Activated CD8-positive, alpha-beta memory T cell treated with anti-CD3 and anti-CD28 coated beads, Interleukin-2, amount 50 U/mL, for 1 hour (primary cell): ENCODE data around the gene PRKCG.
"Not testable (repeated sequence)": the region's sequence is repeated elsewhere in the genome, so short reads cannot be mapped to it uniquely, and the experiment has no call there.

Experiments
- DNase-seq: peaks from one replicate; pipeline ENCODE4 v3.0.0-alpha.2; 2020; ENCODE audit errors: extremely low read depth

Gene PRKCG

DNA sequence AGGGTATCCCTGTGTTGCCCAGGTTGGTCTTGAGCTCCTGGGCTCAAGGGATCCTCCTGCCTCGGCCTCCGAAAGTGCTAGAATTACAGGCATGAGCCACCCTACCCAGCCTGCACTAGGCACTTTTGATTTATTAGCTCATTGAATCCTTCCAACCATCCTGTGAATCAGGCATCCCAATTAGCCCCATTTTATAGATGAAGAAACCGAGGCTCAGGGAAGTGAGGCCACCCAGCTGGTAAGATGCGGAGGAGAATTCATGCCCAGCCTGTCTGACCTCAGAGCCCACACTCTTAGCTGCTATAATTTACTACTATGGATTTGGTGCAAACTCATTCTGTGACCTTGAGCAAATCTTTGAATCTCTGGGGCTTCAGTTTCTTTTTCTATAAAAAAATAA lies 62.9 kb downstream of the PRKCG start:
- DNase-seq: no peak

DNA sequence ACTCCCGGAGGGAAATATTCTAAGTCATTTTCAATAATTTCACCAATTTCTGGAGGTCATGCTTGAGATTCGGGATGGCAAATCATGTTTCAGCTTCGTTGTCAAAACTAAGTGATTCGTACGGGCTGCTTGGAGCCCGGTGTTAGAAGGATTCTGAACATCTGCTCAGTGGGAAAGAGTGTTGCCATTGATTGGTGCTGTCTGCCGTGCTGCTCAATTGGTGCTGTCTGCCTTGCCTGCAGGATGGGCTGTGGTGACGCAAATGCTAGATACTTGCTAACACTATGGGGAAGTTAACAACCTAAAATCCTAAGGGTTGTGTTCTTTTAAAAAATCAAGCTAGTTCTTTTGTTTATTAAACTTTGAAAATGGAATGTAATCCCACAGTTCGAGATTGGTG lies 63.4 kb downstream of the PRKCG start:
- DNase-seq: no peak

GRCh38 chr19:53945998-53946397 lies 64.0 kb downstream of the PRKCG start:
- DNase-seq: no peak

DNA sequence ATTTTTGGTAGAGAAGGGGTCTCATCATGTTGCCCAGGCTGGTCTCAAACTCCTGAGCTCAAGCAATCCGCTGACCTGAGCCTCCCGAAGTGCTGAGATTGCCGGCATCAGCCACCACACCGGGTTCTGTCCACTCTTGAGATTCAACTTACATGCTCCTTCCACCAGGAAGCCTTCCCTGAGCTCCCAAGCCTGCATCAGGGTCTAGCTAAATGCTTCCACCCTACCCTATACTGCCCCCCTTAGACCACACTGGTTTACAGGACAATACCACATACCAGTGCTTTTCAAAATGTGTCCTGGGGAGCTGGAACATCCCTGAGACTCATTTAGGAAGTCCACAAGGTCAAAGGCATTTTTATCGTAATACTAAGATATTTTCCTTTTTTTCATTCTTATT lies 65.6 kb downstream of the PRKCG start:
- no peak for DNase-seq

DNA sequence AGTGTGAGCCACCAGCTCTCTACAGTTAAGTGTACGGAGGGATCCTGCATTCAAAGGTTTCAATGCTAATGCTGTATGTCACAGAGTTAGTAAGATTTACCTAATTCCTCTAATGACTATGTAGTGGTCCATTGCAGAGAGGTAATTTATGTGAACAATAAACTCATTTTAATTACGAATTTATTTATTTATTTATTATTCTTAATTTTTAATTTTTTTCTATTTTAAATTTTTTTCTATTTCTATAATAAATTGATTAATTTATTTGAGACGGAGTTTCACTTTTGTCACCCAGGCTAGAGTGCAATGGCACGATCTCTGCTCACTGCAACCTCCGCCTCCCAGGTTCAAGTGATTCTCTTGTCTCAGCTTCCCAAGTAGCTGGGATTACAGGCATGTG lies 66.6 kb downstream of the PRKCG start:
- DNase-seq: not testable (repeated sequence)

DNA sequence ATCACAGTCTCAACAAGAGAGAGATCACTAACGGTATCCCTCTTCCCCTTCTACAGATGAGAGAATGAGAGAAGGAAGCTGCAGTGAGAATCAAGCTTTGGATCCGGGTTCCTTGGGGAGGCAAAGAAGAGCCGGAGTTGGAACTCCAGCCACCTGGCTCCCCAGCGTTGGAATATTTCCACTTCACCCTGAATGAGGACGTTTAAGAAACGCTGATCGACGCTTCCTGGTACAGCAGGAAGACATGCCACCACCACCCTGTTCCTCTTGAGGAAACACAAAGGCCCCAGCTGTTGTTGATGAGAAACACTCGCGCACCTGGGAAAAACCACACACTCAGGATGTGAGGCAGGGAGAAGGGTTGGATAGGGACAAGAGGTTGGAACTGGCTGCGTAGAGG lies 69.4 kb downstream of the PRKCG start:
- no peak for DNase-seq

- DNase-seq: no peak
Observed at GRCh38 chr19:53951947-53952346, 70.0 kb downstream of the PRKCG start.

GRCh38 chr19:53953383-53953782 lies 71.4 kb downstream of the PRKCG start:
- no peak for DNase-seq
